GM12864 (cell line): ENCODE results near the gene C7orf33.

ENCODE experiments used
- DNase-seq: peaks from one replicate; pipeline ENCODE4 v3.0.0-alpha.2; 2011; ENCODE audit warnings: low read depth
- H3K4me3 ChIP-seq: 2 replicates; pipeline ENCODE4 v1.5.1; 2011; ENCODE audit warnings: mild to moderate bottlenecking, low read depth, low read length, control low read depth
- CTCF ChIP-seq: IDR thresholded peaks from 2 replicates; pipeline ENCODE4 v1.5.1; 2011; ENCODE audit warnings: low read depth, mild to moderate bottlenecking, moderate library complexity, low read length, control low read depth, inconsistent platforms; ENCODE audit errors: missing control alignments

Gene C7orf33

GRCh38 chr7:148615085-148615730 lies 24.6 kb downstream of the C7orf33 start:
- no peak overlapping the region for H3K4me3 ChIP-seq
- TF ChIP-seq CTCF = no peak
- no peak for DNase-seq

- H3K4me3 ChIP-seq = no peak overlapping the region
- DNase-seq = no peak
- TF ChIP-seq CTCF = no peak
These were observed 30.3 kb downstream of the C7orf33 start for GRCh38 chr7:148620749-148621359.

- TF ChIP-seq CTCF = no peak
- no peak overlapping the region for H3K4me3 ChIP-seq
- DNase-seq = no peak
These were observed 31.0 kb downstream of the C7orf33 start for GRCh38 chr7:148621563-148621962.

GRCh38 chr7:148622887-148623585 lies 32.5 kb downstream of the C7orf33 start:
- no peak for DNase-seq
- H3K4me3 ChIP-seq = no peak overlapping the region
- no peak for TF ChIP-seq CTCF

- TF ChIP-seq CTCF = no peak
- no peak for DNase-seq
These were observed 33.2 kb downstream of the C7orf33 start for GRCh38 chr7:148623586-148624282.

GRCh38 chr7:148624735-148625134 lies 34.2 kb downstream of the C7orf33 start:
- DNase-seq = no peak
- no peak for TF ChIP-seq CTCF
- no peak overlapping the region for H3K4me3 ChIP-seq

More at GRCh38 chr7:148623586-148624282, 33.2 kb downstream of the C7orf33 start:
- H3K4me3 ChIP-seq = no peak overlapping the region
